IMR-90 (cell line): ENCODE results near the gene PRKACA. TPM values are rescaled to one million over a fixed set of nuclear protein-coding genes. Genes with fewer than 3 reads are reported as not detected.
"Not testable (repeated sequence)": the region's sequence is repeated elsewhere in the genome, so short reads cannot be mapped to it uniquely, and the experiment has no call there.

Source experiments
- ATAC-seq: fragments of 200-7000 bp; cut with Tn5 transposase; 2 replicates; pipeline ENCODE4 v1.9.1; 2020; ENCODE audit warnings: low read depth, mild to moderate bottlenecking, moderate library complexity
- BruUV-seq: library from RNA; stranded (reverse); fragments of 400-500 nt; replicated peaks from 2 replicates; lab custom pipeline; 2021; lab: Mats Ljungman, UMichigan
- CTCF ChIA-PET: fragments of 300-600 bp; formaldehyde crosslinking; extraction: SDS; loops from one replicate; lab custom pipeline; 2021; ENCODE audit warnings: antibody characterized with exemption; lab: Yijun Ruan, JAX
- POLR2A ChIA-PET: fragments of 300-600 bp; sonication (Branson Sonifier 250); formaldehyde crosslinking; loops from one replicate; lab custom pipeline; 2022; ENCODE audit warnings: antibody characterized with exemption; ENCODE audit not compliant: unreplicated experiment; lab: Charles Lee
- DNase-seq: peaks from one replicate; pipeline ENCODE4 v3.0.0; 2013
- H2AFZ ChIP-seq: replicated peaks from 2 replicates; pipeline ENCODE3; 2013; ENCODE audit warnings: low read length, mild to moderate bottlenecking; ENCODE audit not compliant: poor library complexity
- H2AK5ac ChIP-seq: 2 replicates; pipeline ENCODE4 v1.6.1; 2013; ENCODE audit warnings: low read depth, low read length, inconsistent platforms
- H2AK9ac ChIP-seq: replicated peaks from 2 replicates; pipeline ENCODE3; 2013; ENCODE audit warnings: mild to moderate bottlenecking, low read depth, low read length, moderate library complexity; ENCODE audit not compliant: poor library complexity
- H2BK120ac ChIP-seq: 2 replicates; pipeline ENCODE4 v1.6.1; 2013; ENCODE audit warnings: low read depth, low read length, inconsistent platforms
- H2BK15ac ChIP-seq: 3 replicates; pipeline ENCODE4 v1.6.1; 2013; ENCODE audit warnings: low read depth, low read length, inconsistent platforms
- H2BK20ac ChIP-seq: 2 replicates; pipeline ENCODE4 v1.6.1; 2013; ENCODE audit warnings: low read depth, mild to moderate bottlenecking, inconsistent platforms, low read length, moderate library complexity
- H2BK5ac ChIP-seq: 2 replicates; pipeline ENCODE4 v1.6.1; 2013; ENCODE audit warnings: mild to moderate bottlenecking, low read depth, low read length, inconsistent platforms; ENCODE audit not compliant: poor library complexity, severe bottlenecking
- H3K14ac ChIP-seq: replicated peaks from 2 replicates; pipeline ENCODE4 v1.6.1; 2013; ENCODE audit warnings: low read depth, low read length, inconsistent platforms
- H3K18ac ChIP-seq: 2 replicates; pipeline ENCODE4 v1.6.1; 2013; ENCODE audit warnings: low read depth, low read length, control low read depth
- H3K23ac ChIP-seq: 2 replicates; pipeline ENCODE4 v1.6.1; 2013; ENCODE audit warnings: low read depth, low read length, inconsistent platforms
- H3K27ac ChIP-seq: 2 replicates; pipeline ENCODE4 v1.5.1; 2013; ENCODE audit warnings: mild to moderate bottlenecking, control low read depth, low read length; ENCODE audit not compliant: insufficient read depth
- H3K27me3 ChIP-seq: 2 replicates; pipeline ENCODE4 v1.6.1; 2013; ENCODE audit warnings: low read length; ENCODE audit not compliant: control insufficient read depth, insufficient read depth
- H3K36me3 ChIP-seq: 2 replicates; pipeline ENCODE4 v1.6.1; 2013; ENCODE audit warnings: low read length, mixed read lengths; ENCODE audit not compliant: control insufficient read depth, insufficient read depth
- H3K4ac ChIP-seq: 2 replicates; pipeline ENCODE4 v1.6.1; 2013; ENCODE audit warnings: low read depth, low read length, inconsistent platforms
- H3K4me1 ChIP-seq: 2 replicates; pipeline ENCODE4 v1.6.1; 2013; ENCODE audit warnings: low read length, mixed read lengths; ENCODE audit not compliant: control insufficient read depth, insufficient read depth
- H3K4me2 ChIP-seq: 2 replicates; pipeline ENCODE4 v1.6.1; 2013; ENCODE audit warnings: low read depth, mild to moderate bottlenecking, control low read depth, low read length, moderate library complexity
- H3K4me3 ChIP-seq: 2 replicates; pipeline ENCODE4 v1.5.1; 2013; ENCODE audit warnings: low read depth, mild to moderate bottlenecking, control low read depth, low read length, moderate library complexity; ENCODE audit not compliant: insufficient read depth
- H3K56ac ChIP-seq: 2 replicates; pipeline ENCODE4 v1.6.1; 2013; ENCODE audit warnings: low read length, inconsistent platforms; ENCODE audit not compliant: insufficient read depth; ENCODE audit errors: extremely low read depth
- H3K79me1 ChIP-seq, 2 experiments: 2 replicates each; pipeline ENCODE4 v1.6.1; 2013; ENCODE audit warnings: low read length in 2 of 2, inconsistent platforms in 1 of 2, low read depth in 1 of 2
- H3K9ac ChIP-seq: 2 replicates; pipeline ENCODE4 v1.6.1; 2013; ENCODE audit warnings: low read depth, low read length, control low read depth
- H3K9me1 ChIP-seq: 2 replicates; pipeline ENCODE4 v1.6.1; 2013; ENCODE audit warnings: low read length, inconsistent platforms; ENCODE audit not compliant: insufficient read depth
- H3K9me3 ChIP-seq: 2 replicates; pipeline ENCODE4 v1.6.1; 2013; ENCODE audit warnings: low read length; ENCODE audit not compliant: control insufficient read depth, insufficient read depth
- H4K20me1 ChIP-seq: 2 replicates; pipeline ENCODE4 v1.6.1; 2013; ENCODE audit warnings: low read length, inconsistent platforms; ENCODE audit not compliant: insufficient read depth
- H4K5ac ChIP-seq: 2 replicates; pipeline ENCODE4 v1.6.1; 2013; ENCODE audit warnings: mild to moderate bottlenecking, low read depth, low read length, control low read depth
- H4K8ac ChIP-seq, 2 experiments: 2 replicates each; pipeline ENCODE4 v1.6.1; 2013; ENCODE audit warnings: low read depth in 2 of 2, low read length in 2 of 2, control low read depth in 1 of 2, inconsistent platforms in 1 of 2
- H4K91ac ChIP-seq: 2 replicates; pipeline ENCODE4 v1.6.1; 2013; ENCODE audit warnings: low read depth, low read length, inconsistent platforms; ENCODE audit not compliant: insufficient read depth
- WGBS, 2 experiments: methylation state at CpG; one replicate each; pipeline versions ENCODE4 v1.1.5 to v1.1.7; 2013; ENCODE audit warnings: missing lambda C conversion rate in 2 of 2; ENCODE audit not compliant: insufficient read length in 1 of 2; ENCODE audit errors: extremely low coverage in 2 of 2; 5-methylcytosine and 5-hydroxymethylcytosine counted together
- dilution Hi-C: fragments of 300-500 bp; cut with HindIII; formaldehyde crosslinking; loops from one replicate; pipeline ENCODE4 v1.14.3; 2018; ENCODE audit warnings: low sequenced_read_pairs; ENCODE audit not compliant: unreplicated experiment
- in situ Hi-C: fragments of 300-500 bp; cut with MboI; formaldehyde crosslinking; loops from 3 replicates; pipeline ENCODE4 v1.14.3; 2019; ENCODE audit warnings: low sequenced_read_pairs, inconsistent platforms, mixed read lengths
- intact Hi-C: fragments of 100-400 bp; cut with micrococcal nuclease; formaldehyde crosslinking; loops from 2 replicates; pipeline ENCODE4 v1.10.0; 2022
- polyA plus RNA-seq, 3 experiments: library from polyadenylated mRNA; depleted of rRNA; stranded (reverse); fragments of >200 nt; gene quantifications; 2 replicates each; pipeline ENCODE4 v1.2.3, GENCODE V29; 2012; ENCODE audit warnings: low replicate concordance in 1 of 3
- total RNA-seq: library from RNA; depleted of rRNA; stranded (reverse); fragments of >200 nt; gene quantifications from 2 replicates; pipeline ENCODE4 v1.2.3, GENCODE V29; 2012

Gene PRKACA
- total and polyA plus RNA-seq, 2 of the 4 experiments (the other 2 are of a cell fraction) = 18.1 to 94.5 TPM

DNA sequence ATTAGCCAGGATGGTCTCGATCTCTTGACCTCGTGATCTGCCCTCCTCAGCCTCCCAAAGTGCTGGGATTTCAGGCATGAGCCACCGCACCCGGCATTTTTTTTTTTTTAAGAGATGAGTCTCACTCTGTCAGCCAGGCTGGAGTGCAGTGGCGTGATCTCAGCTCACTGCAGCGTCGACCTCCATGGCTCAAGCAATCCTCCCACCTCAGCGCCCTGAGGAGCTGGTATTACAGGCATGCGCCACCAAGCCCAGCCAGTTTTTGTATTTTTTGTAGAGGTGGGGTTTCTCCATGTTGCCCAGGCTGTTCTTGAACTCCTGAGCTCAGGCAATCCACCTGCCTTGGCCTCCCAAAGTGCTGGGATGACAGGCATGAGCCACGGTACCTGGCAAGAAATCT lies 69.7 kb downstream of the PRKACA start:
- ATAC-seq, H2BK5ac ChIP-seq, H4K91ac ChIP-seq, H3K56ac ChIP-seq, H3K9ac ChIP-seq, H3K27me3 ChIP-seq, H2AK9ac ChIP-seq, H4K8ac ChIP-seq, H2BK15ac ChIP-seq, H2BK20ac ChIP-seq, BruUV-seq, H3K4me2 ChIP-seq, H3K4me1 ChIP-seq, H3K9me3 ChIP-seq, in situ Hi-C loops, H3K27ac ChIP-seq, H3K4me3 ChIP-seq, POLR2A ChIA-PET, intact Hi-C loops, H3K18ac ChIP-seq, H3K36me3 ChIP-seq, dilution Hi-C loops, H4K20me1 ChIP-seq, H3K4ac ChIP-seq, H2BK120ac ChIP-seq, DNase-seq, H3K9me1 ChIP-seq, H2AK5ac ChIP-seq, H3K23ac ChIP-seq, H2AFZ ChIP-seq, H4K5ac ChIP-seq, H3K79me1 ChIP-seq, H3K14ac ChIP-seq: not testable (repeated sequence)
- CTCF ChIA-PET = interaction anchor here (1.2 to 2.2 kb wide), 2 partner anchors 12 to 17 kb away, joined by 4 to 9 read pairs; partner anchors contain the start of gene IL27RA
- WGBS, 2 experiments = no CpG with 5 or more reads among the region's 10 CpGs
